Keratinocyte (primary cell): Measurements from ENCODE around the gene HYI. TPM values are rescaled to one million over a fixed set of nuclear protein-coding genes. Genes with fewer than 3 reads are reported as not detected.

Experiments
- DNase-seq: peaks from one replicate; pipeline ENCODE4 v3.0.0-alpha.2; 2011; ENCODE audit warnings: low read depth, missing footprints, low spot score
- FAIRE-seq: peaks from 2 replicates; lab custom pipeline; 2011; peaks lifted over from hg19 to GRCh38; lab: Jason Lieb, UNC
- H2AFZ ChIP-seq: 2 replicates; pipeline ENCODE4 v1.6.0; 2012; ENCODE audit warnings: low read length, control low read depth, inconsistent platforms; ENCODE audit not compliant: control insufficient read depth
- H3K27ac ChIP-seq: 2 replicates; pipeline ENCODE4 v1.5.1; 2011; ENCODE audit warnings: low read length; ENCODE audit not compliant: control insufficient read depth, insufficient read depth
- H3K27me3 ChIP-seq: 3 replicates; pipeline ENCODE4 v1.6.0; 2011; ENCODE audit warnings: low read length; ENCODE audit not compliant: control insufficient read depth, insufficient read depth; ENCODE audit errors: extremely low read depth
- H3K36me3 ChIP-seq, 2 experiments: 2 replicates in 1 of 2; 3 replicates in 1 of 2; pipeline ENCODE4 v1.5.1; 2011; ENCODE audit warnings: low read length in 2 of 2, mild to moderate bottlenecking in 1 of 2; ENCODE audit not compliant: control insufficient read depth in 2 of 2, insufficient read depth in 2 of 2; ENCODE audit errors: extremely low read depth in 1 of 2
- H3K4me1 ChIP-seq: 3 replicates; pipeline ENCODE4 v1.5.1; 2011; ENCODE audit warnings: low read length; ENCODE audit not compliant: control insufficient read depth, insufficient read depth; ENCODE audit errors: extremely low read depth
- H3K4me2 ChIP-seq: 3 replicates; pipeline ENCODE4 v1.6.0; 2011; ENCODE audit warnings: low read depth, low read length; ENCODE audit not compliant: control insufficient read depth, insufficient read depth; ENCODE audit errors: extremely low read depth
- H3K4me3 ChIP-seq, 3 experiments: fragments of 200-600 bp in 1 of 3; sonication (generic) in 1 of 3; 2 replicates in 2 of 3; 3 replicates in 1 of 3; pipeline ENCODE4 v1.5.1; 2011 to 2016; ENCODE audit warnings: low read length in 3 of 3, mild to moderate bottlenecking in 3 of 3, control low read depth in 2 of 3, inconsistent platforms in 1 of 3, low read depth in 1 of 3, mixed read lengths in 1 of 3, mixed run types in 1 of 3, moderate library complexity in 1 of 3; ENCODE audit not compliant: control insufficient read depth in 2 of 3, insufficient read depth in 2 of 3; ENCODE audit errors: extremely low read depth in 1 of 3
- H3K79me2 ChIP-seq: 2 replicates; pipeline ENCODE4 v1.6.0; 2012; ENCODE audit warnings: low read length; ENCODE audit not compliant: control insufficient read depth, insufficient read depth
- H3K9ac ChIP-seq: 3 replicates; pipeline ENCODE4 v1.6.0; 2011; ENCODE audit warnings: low read length; ENCODE audit not compliant: control insufficient read depth, insufficient read depth; ENCODE audit errors: extremely low read depth
- H3K9me1 ChIP-seq: 3 replicates; pipeline ENCODE4 v1.6.0; 2011; ENCODE audit warnings: low read length; ENCODE audit not compliant: control insufficient read depth, insufficient read depth; ENCODE audit errors: extremely low read depth
- H3K9me3 ChIP-seq: 2 replicates; pipeline ENCODE4 v1.5.1; 2012; ENCODE audit warnings: low read depth, low read length; ENCODE audit not compliant: control insufficient read depth
- H4K20me1 ChIP-seq: 3 replicates; pipeline ENCODE4 v1.6.0; 2011; ENCODE audit warnings: low read length; ENCODE audit not compliant: control insufficient read depth, insufficient read depth; ENCODE audit errors: extremely low read depth
- CTCF ChIP-seq, 3 experiments: IDR thresholded peaks in 1 of 3; conservative IDR thresholded peaks in 1 of 3; optimal IDR thresholded peaks in 1 of 3; 2 replicates in 2 of 3; 3 replicates in 1 of 3; pipeline versions ENCODE3 to v1.5.1; 2011; ENCODE audit warnings: low read length in 3 of 3, mild to moderate bottlenecking in 3 of 3, moderate library complexity in 2 of 3, control low read depth in 1 of 3, inconsistent platforms in 1 of 3; ENCODE audit not compliant: insufficient read depth in 2 of 3; ENCODE audit errors: extremely low read depth in 1 of 3
- EZH2 ChIP-seq: IDR thresholded peaks from one replicate; pipeline ENCODE4 v1.6.1; 2012; ENCODE audit warnings: inconsistent platforms, mild to moderate bottlenecking, low read length, moderate library complexity
- dilution Hi-C: fragments of 300-500 bp; cut with MboI; formaldehyde crosslinking; loops from one replicate; pipeline ENCODE4 v1.7.0; 2020; ENCODE audit warnings: low sequenced_read_pairs; ENCODE audit not compliant: extremely low pct_ligation_motif_present
- polyA plus RNA-seq, 5 experiments: library from polyadenylated mRNA; depleted of rRNA in 3 of 5; stranded (reverse) in 3 of 5; stranded (forward) in 1 of 5; unstranded in 1 of 5; fragments of >200 nt; gene quantifications; 1 replicate in 1 of 5; 2 replicates in 3 of 5; 3 replicates in 1 of 5; pipeline versions ENCODE4 v1.2.1 to v1.2.3, GENCODE V29; 2011 to 2012; ENCODE audit warnings: missing spikeins in 2 of 5, low read depth in 1 of 5, low replicate concordance in 1 of 5

HYI gene
- polyA plus RNA-seq, 1 donor (not counting 4 experiments of a cell fraction or from before 2014, with no cell fraction given), result 26.9 TPM

- DNase-seq, result no peak
- Histone ChIP-seq H3K4me2 (no peak overlapping the region), H3K27me3 (no peaks in the 10 kb centered on the region), H2AFZ (no peak overlapping the region), H3K9ac (no peak overlapping the region), H3K79me2 (no peaks in the 10 kb centered on the region), H3K9me3 (no peaks in the 10 kb centered on the region), H3K4me1 (peaks cover 36% of the 10 kb centered on the region), H3K27ac (no peak overlapping the region), H3K4me3 (no peak overlapping the region), H3K9me1 (no peaks in the 10 kb centered on the region), H3K36me3 (no peaks in the 10 kb centered on the region), H4K20me1 (no peaks in the 10 kb centered on the region)
- dilution Hi-C loops, result no loop called here
- FAIRE-seq, result no peak
- TF ChIP-seq EZH2 (no peak), CTCF (optimal IDR thresholded peaks at IDR 0.05 in 1 of 3, IDR thresholded peaks at IDR 0.05 in 1 of 3, conservative IDR thresholded peaks at IDR 0.05 in 1 of 3; ENCODE audit: extremely low read depth in 1 of 3, insufficient read depth in 2 of 3, low read length in 3 of 3) (no peak)
Measured at GRCh38 chr1:43469932-43470331, 16.2 kb upstream of the HYI start.

GRCh38 chr1:43468414-43468813 lies 14.7 kb upstream of the HYI start:
- H4K20me1 ChIP-seq, result no peaks in the 10 kb centered on the region
- H3K9ac ChIP-seq, result no peak overlapping the region
- H3K4me3 ChIP-seq, result no peak overlapping the region
- H3K4me2 ChIP-seq, result no peak overlapping the region
- H3K9me1 ChIP-seq, result no peaks in the 10 kb centered on the region
- dilution Hi-C loops, result no loop called here
- no peak for FAIRE-seq
- no peaks in the 10 kb centered on the region for H3K9me3 ChIP-seq
- H3K27ac ChIP-seq, result no peak overlapping the region
- no peaks in the 10 kb centered on the region for H3K36me3 ChIP-seq
- no peak for DNase-seq
- no peak for TF ChIP-seq CTCF (optimal IDR thresholded peaks at IDR 0.05 in 1 of 3, IDR thresholded peaks at IDR 0.05 in 1 of 3, conservative IDR thresholded peaks at IDR 0.05 in 1 of 3; ENCODE audit: extremely low read depth in 1 of 3, insufficient read depth in 2 of 3, low read length in 3 of 3)
- TF ChIP-seq EZH2, result no peak
- peaks cover 24% of the 10 kb centered on the region for H3K4me1 ChIP-seq
- H3K79me2 ChIP-seq, result no peaks in the 10 kb centered on the region
- no peak overlapping the region for H2AFZ ChIP-seq
- no peaks in the 10 kb centered on the region for H3K27me3 ChIP-seq
